GM21825 (cell line): Measurements from ENCODE around the gene ACOT8.
A peak's percentile ranks its signal among the peaks of the same experiment; 100 is the strongest.
"Not testable (repeated sequence)": the region's sequence is repeated elsewhere in the genome, so short reads cannot be mapped to it uniquely, and the experiment has no call there.

ENCODE experiments used
- ATAC-seq: cut with Tn5 transposase; IDR thresholded peaks from one replicate; pipeline ENCODE4 v1.9.1; 2021; ENCODE audit warnings: mild to moderate bottlenecking, moderate library complexity; ENCODE audit not compliant: unreplicated experiment

The ACOT8 gene

GRCh38 chr20:45888681-45889080 is 31.5 kb upstream of the ACOT8 start:
- ATAC-seq: no peak

- ATAC-seq: no peak
Observed at GRCh38 chr20:45887346-45887715, 30.1 kb upstream of the ACOT8 start, which contains the start of gene SPATA25. Gene SPATA25, minus strand, starts transcription at chr20:45887622. Its CDS starts 32 bp downstream, at chr20:45887590.

- ATAC-seq: no peak
Observed at GRCh38 chr20:45886590-45887345, 29.6 kb upstream of the ACOT8 start.

GRCh38 chr20:45883100-45883469 is 25.9 kb upstream of the ACOT8 start:
- ATAC-seq: no peak

GRCh38 chr20:45882469-45883099 is 25.4 kb upstream of the ACOT8 start:
- ATAC-seq: no peak

- ATAC-seq: peak; percentile 96
Observed at GRCh38 chr20:45880988-45881788, 24.0 kb upstream of the ACOT8 start, which contains the start of gene ZSWIM1. Gene ZSWIM1, plus strand, starts transcription at chr20:45881227. Its CDS starts 1,366 bp downstream, at chr20:45882593.

GRCh38 chr20:45878076-45878761 is 21.0 kb upstream of the ACOT8 start:
- no peak for ATAC-seq

- ATAC-seq: no peak
Observed at GRCh38 chr20:45874576-45874975, 17.4 kb upstream of the ACOT8 start.

GRCh38 chr20:45874104-45874481 is 16.9 kb upstream of the ACOT8 start:
- ATAC-seq: not testable (repeated sequence)

- ATAC-seq: no peak
Observed at GRCh38 chr20:45873409-45874103, 16.4 kb upstream of the ACOT8 start.

- ATAC-seq: no peak
Observed at GRCh38 chr20:45872626-45873025, 15.4 kb upstream of the ACOT8 start.

- ATAC-seq: no peak
Observed at GRCh38 chr20:45867819-45868176, 10.6 kb upstream of the ACOT8 start.

GRCh38 chr20:45867136-45867818 is 10.1 kb upstream of the ACOT8 start:
- no peak for ATAC-seq

GRCh38 chr20:45866454-45866853 is 9.3 kb upstream of the ACOT8 start:
- ATAC-seq: no peak

GRCh38 chr20:45863543-45864470 is 6.6 kb upstream of the ACOT8 start:
- ATAC-seq: no peak

- ATAC-seq: no peak
Observed at GRCh38 chr20:45861221-45862075, 4.3 kb upstream of the ACOT8 start.

- ATAC-seq: no peak
Observed at GRCh38 chr20:45860560-45861220, 3.5 kb upstream of the ACOT8 start.
